Stimulated activated naive CD8-positive, alpha-beta T cell treated with anti-CD3 and anti-CD28 coated beads, Interleukin-15, Interleukin-2, amounts not matched to agents 100 U/mL and 50 U/mL, for 24 hours (primary cell): ENCODE data around the gene SCAF1.
A peak's percentile ranks its signal among the peaks of the same experiment; 100 is the strongest.
"Not testable (repeated sequence)": the region's sequence is repeated elsewhere in the genome, so short reads cannot be mapped to it uniquely, and the experiment has no call there.

Source experiments
- ATAC-seq: fragments of 150-1000 bp; cut with Tn5 transposase; one replicate; pipeline ENCODE4 v1.10.0; 2021
- DNase-seq: peaks from one replicate; pipeline ENCODE4 v3.0.0; 2021

SCAF1 gene

DNA sequence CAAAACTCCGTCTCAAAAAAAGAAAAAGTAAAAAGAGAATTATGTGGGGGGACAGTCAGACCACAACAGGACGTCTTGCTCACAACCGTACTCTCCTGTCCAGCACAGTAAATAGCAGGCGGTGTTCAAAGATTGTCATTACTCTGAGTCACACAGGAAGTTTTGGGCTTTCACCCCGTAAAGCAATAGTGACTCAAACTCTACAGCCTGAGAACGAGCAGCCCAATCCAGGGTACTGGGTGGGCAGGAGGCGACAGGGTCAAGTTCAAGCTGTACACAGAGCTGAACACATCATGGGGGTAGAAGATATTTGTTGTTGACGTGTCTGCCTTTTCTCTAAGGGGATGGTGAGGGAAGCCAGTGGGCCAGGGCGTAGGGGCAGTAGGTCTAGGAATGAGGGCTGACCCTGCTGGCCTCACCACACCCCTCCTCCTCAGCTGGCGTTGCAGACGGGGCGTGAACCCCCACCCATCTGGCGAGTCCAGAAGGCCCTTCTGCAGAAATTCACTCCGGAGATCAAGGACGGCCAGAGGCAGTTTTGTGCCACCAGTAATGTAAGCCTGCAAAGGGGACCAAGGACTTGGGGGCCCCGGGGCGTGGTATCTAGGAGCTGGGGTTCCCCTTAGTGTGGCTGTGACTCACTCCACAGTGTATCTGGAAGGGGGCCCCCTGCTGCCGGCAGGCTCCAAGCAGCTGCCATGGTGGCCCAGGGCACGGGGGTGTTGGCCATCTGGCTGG is 27.7 kb upstream of the SCAF1 start:
- ATAC-seq (peak; percentile 79), DNase-seq (peak; percentile 57)

- ATAC-seq (no peak), DNase-seq (no peak)
Measured at GRCh38 chr19:49615861-49616260, 26.1 kb upstream of the SCAF1 start.

DNA sequence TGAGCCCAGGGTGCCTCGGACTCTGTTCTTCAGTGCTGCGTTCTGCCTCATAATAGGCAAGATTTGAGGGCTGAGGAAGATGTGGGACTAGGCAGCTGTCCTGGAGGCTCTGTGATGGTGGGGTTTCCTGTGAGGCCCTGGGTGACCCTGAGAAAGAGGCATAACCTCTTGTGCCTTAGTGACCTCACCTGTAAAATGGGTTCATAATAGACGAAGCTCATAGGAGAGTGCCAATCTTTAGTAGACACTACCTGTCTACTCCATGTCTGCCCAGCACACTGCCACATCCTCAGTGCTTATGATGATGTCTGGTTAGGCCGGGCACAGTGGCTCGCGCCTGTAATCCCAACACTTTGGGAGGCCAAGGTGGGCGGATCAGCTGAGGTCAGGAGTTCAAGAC is 25.5 kb upstream of the SCAF1 start:
- ATAC-seq (no peak), DNase-seq (no peak)

DNA sequence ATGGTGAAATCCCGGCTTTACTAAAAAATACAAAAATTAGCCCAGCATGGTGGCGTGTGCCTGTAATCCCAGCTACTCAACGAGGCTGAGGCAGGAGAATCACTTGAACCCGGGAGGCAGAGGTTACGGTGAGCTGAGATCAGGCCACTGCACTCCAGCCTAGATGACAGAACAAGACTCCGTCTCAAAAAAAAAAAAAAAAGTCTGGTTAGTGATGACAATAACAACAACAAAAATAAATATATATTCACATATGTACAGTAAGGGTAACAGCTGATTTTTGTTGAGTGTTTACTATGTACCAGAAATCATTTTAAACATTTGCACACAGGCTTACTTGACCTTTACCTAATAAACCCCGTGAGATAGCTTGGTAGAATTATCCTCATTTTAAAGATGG is 25.1 kb upstream of the SCAF1 start:
- DNase-seq: no peak
- no peak for ATAC-seq

DNA sequence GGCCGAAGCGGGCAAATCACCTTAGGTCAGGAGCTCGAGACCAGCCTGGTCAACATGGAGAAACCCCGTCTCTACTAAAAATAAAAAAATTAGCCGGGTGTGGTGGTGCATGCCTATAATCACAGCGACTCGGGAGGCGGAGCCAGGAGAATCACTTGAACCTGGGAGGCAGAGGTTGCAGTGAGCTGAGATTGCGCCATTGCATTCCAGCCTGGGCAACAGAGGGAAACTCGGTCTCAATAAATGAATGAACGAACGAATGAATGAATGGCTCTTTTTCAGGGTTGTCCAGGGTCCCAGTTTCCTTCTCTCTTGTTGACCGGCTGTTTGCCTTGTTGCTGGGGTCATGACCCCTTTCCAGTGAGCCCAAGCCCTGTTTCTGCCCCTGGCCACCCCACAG is 24.1 kb upstream of the SCAF1 start:
- not testable (repeated sequence) for ATAC-seq, DNase-seq

GRCh38 chr19:49624967-49625910 is 16.8 kb upstream of the SCAF1 start:
- no peak for ATAC-seq
- no peak for DNase-seq

DNA sequence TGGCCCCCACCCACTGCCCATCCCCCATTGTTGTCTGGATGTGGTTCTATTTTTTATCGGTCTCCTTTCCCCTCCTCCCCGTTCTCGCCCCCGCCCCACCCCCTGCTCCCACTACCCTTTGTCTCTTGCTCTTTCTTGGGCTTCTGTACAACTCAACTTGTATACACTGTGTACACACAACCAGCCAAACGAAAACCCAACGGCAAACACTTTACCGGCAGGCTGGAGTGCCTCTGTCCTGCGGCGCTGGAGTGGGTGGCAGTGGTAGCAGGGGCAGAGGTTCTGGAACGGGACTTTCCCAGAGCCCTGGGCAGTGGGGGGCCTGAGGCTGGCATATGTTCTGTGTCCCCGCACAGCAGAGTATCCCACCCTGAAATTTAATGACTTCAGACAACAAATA is 15.8 kb upstream of the SCAF1 start:
- DNase-seq: no peak

DNA sequence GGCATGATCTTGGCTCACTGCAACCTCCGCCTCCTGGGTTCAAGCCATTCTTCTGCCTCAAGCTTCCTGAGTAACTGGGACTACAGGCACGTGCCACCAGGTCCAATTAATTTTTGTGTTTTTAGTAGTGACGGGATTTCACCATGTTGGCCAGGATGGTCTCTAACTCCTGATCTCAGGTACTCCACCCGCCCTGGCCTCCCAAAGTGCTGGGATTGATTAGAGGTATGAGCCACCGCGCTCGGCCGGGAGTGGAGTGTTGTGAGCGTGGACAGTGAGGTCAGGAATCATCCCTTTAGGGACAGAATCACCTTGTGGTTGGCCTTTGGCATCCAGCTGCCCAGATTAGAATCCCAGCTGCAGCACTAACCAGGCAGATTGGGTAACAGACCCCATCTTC is 12.3 kb upstream of the SCAF1 start:
- no peak for DNase-seq
- ATAC-seq: no peak

More for the DNA sequence above, 15.8 kb upstream of the SCAF1 start:
- ATAC-seq: no peak

DNA sequence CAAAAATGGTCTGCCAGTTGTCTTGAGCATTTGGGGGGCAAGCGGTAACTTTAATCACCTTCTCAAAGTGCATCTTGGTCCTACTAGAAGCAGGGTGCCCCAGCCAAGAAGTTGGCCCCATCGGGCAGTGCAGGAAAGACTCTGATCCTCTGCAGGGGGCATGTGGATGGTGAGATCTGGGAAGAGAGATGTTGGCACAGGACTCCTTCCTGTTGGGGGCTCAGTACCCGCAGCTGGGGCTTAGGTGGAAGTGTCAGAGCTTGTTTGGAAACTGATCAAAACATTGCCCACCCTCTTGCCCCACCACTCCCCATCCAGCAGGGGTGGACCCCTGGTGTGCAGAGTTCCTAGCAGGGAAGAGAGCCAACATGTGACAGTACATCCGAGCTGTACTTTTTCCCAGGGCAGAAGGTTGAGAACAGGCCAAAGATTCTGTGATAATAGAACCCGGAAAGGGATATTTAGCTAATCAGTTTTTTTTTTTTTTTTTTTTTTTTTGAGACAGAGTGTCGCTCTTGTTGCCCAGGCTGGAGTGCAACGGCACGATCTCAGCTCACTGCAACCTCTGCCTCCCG is 10.9 kb upstream of the SCAF1 start:
- ATAC-seq (no peak), DNase-seq (no peak)

DNA sequence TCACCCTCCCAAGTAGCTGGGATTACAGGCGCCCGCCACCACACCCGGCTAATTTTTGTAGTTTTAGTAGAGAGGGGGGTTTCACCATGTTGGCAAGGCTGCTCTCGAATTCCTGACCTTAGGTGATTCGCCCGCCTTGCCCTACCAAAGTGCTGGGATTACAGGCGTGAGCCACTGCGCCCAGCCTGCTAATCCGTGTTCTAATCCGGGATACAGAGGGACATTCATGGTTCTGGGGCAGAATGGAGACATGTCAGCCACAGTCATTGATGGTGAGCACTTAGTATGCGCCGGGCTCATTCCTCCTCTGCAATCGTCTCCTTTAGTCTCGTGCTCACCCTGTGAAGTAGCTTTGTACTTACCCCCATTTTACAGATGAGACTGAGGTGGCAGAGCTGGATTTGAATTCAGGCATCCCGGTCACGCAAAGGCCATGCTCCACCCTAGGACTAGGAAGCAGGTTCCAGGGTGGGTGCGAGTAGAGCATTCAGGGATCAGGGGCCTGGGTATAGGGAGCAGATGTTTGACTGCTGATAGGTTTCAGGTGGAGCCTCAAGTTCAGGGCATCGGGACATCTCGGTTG is 10.3 kb upstream of the SCAF1 start:
- ATAC-seq (no peak), DNase-seq (no peak)

DNA sequence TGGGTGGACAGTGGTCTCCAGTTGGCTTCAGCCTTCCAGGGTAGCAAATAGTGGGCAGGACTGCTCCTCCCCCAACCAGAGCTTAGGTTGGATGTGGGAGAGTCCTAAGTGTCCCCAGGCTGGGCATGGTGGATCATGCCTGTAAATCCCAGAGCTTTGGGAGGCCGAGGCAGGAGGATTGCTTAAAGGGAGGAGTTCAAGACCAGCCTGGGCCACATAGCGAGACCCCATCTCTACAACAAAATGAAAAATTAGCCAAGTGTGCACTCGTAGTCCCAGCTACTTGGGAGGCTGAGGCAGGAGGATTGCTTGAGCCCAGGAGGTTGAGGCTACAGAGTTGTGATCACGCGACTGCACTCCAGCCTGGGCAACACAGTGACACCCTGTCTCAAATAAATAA is 9.4 kb upstream of the SCAF1 start:
- no peak for ATAC-seq
- DNase-seq: no peak

DNA sequence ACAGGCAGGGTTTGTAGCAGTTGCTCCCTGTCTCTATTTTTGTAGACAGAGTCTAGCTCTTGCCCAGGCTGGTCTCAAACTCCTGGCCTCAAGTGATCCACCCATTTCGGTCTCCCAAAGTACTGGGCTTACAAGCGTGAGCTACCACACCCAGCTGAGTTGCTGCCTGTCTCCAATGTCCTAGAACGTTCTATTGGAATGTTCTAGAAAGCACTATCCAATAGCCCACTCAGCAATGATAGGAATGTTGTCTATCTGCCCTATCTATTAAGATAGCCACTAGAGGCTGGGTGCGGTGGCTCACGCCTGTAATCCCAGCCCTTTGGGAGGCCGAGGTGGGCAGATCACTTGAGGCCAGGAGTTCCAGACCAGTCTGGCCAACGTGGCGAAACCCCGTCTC is 8.7 kb upstream of the SCAF1 start:
- not testable (repeated sequence) for ATAC-seq, DNase-seq

DNA sequence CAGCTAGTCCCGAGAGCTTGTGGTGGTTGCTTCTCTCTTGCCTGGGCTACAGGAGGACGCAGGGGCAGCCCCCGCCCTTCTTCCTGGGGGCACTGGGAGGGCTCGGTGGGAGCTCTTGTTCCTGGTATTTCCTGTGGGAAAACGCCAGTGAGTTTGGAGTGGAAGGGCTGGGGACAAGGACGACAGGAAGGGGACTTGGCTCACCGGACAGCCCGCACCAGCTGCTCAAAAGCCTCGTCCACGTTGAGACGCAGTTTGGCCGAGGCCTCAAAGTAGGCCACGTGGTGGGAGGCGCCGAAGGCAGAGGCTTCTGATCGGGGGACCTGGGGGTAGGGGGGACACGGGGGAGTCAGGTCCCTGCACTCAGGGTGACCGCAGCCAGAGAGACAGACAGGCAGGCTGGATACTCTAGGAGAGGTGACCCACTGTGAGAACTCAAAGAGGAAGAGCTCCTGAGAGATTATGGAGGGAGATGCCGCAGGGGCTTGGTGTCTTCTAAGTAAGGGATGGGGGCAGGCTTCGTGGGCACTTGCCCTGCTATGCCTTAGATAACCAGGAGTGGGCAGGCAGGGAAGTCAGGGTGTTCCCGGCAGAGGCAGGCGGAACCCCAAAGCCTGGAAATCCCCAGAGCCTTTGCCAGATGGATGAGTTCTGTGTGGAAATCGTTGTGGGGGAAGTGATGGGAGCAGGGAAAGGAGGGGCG is 6.3 kb upstream of the SCAF1 start:
- ATAC-seq (no peak), DNase-seq (no peak)

DNA sequence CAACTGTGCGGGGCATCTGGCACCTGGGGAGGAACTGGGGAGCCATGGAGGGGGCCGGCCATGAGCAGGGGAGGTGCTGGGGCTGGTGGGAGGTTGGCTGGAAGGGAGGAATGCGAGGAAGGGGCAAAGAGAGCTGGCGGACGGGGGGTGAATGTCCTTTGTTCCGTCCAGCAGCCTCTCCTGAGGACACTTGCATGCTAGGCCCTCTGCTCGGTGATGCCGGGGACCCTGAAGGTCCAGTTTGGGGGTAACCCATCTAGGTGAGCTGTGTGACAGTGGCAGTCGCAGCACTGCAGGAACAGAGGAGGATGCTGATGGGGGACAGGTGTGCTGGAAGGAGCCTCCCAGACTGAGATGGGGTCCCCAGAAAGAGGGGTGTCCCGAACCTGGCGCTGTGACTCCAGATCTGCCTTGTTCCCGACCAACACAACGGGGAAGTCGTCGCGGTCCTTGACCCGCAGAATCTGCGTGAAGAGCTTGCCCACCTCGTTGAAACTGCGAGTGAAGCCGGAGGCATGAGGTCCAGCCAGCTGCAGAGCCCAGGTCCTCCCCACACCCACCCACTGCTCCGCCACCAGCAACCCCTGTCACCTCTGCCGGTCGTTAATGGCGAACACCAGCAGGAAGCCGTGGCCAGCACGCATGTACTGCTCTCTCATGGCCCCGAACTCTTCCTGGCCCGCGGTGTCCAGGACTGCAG is 5.6 kb upstream of the SCAF1 start:
- ATAC-seq: no peak
- DNase-seq: no peak

- DNase-seq: peak; percentile 25
- ATAC-seq: no peak
Measured at GRCh38 chr19:49637821-49638738, 3.9 kb upstream of the SCAF1 start.

- ATAC-seq (no peak), DNase-seq (no peak)
Measured at GRCh38 chr19:49639401-49640112, 2.5 kb upstream of the SCAF1 start.

DNA sequence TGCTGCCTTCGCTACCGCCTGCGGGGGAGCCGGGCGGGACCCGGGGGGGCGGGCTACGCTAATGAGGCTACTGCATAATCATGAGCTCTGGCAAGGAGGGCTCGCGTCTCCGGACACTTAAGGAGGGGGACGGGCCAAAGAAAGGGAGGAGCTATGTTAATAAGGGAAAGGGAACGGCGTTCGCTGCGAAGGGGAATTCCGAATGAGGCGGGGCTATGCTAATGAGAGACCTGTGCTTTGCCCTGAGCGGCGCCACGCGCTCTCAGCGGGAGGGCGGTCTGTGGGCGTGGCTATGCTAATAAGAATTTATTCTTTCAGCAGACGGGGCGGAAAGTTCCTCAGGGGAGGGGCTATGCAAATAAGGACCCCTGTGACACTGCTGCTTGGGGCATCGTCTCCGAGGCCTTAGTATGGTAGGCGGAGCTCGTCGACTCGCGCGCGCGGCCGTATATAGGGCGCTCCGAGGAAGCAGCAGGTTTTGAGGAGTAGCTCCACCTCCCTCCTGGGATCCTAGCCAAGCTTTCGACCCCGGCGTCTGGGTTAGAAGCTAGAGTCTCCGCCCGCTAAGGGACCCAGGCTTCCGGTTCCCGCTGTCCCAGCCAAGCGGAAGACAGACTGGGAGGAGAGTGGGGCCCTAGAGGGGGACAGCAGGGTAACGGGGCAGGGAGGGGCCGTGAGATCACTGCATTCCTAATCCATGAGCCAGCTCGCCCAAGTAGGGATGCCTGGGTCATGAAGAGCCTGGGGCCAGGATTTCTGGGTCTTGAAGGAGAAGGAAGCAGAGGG is 1.7 kb upstream of the SCAF1 start, which contains the start of gene RRAS:
Gene RRAS, minus strand, starts transcription at position 31 of the 786 bp plus-strand sequence. CDS start 45 bp downstream, outside the sequence.
- DNase-seq (peak; percentile 100), ATAC-seq (peak; percentile 80)

DNA sequence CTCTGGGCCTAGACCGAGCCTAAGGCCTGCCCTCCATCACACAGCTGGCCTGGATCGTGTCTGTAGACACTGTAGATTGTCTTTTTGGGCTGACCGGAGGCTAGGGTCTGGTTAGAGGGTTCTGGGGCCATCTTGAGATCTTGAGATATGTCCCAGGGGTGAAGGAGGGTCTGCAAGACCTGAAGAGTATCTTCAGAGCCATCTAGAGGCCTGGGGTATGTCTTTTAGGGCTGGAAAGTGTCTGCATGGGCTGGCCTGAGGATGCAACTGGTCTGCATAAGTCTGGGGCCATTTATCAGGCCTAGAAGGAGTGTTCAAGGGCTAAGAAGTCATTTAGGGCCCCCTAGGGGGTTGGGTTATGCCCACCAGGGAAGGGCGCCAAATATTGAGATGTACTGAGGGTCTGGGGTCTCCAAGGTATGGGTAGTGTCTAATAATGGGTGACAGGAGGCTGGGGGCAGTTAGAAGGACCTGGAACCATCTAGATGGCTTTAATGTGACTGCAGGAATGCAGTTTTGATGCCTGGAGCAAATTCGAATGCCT is 555 bp downstream of the SCAF1 start:
- DNase-seq (no peak), ATAC-seq (no peak)
